Peyer's patch (tissue), 4 donors: ENCODE results near the gene ATP9A.

Source experiments
- POLR2A ChIP-seq, 2 donors: fragments of 450-650 bp; IDR thresholded peaks; one replicate each; pipeline ENCODE4 v1.5.1; 2017; ENCODE audit warnings: antibody characterized with exemption in 2 of 2, mild to moderate bottlenecking in 2 of 2, moderate library complexity in 2 of 2
- TF ChIP-seq, protein P1 (sequence below), 6 experiments: fragments of 450-650 bp in 4 of 6; fragments of 200-600 bp in 2 of 6; sonication (generic) in 1 of 6; IDR thresholded peaks; one replicate each; pipeline ENCODE4 v1.5.1; 2017 to 2019; ENCODE audit warnings: antibody characterized with exemption in 6 of 6, mild to moderate bottlenecking in 3 of 6, moderate library complexity in 1 of 6

DNA sequence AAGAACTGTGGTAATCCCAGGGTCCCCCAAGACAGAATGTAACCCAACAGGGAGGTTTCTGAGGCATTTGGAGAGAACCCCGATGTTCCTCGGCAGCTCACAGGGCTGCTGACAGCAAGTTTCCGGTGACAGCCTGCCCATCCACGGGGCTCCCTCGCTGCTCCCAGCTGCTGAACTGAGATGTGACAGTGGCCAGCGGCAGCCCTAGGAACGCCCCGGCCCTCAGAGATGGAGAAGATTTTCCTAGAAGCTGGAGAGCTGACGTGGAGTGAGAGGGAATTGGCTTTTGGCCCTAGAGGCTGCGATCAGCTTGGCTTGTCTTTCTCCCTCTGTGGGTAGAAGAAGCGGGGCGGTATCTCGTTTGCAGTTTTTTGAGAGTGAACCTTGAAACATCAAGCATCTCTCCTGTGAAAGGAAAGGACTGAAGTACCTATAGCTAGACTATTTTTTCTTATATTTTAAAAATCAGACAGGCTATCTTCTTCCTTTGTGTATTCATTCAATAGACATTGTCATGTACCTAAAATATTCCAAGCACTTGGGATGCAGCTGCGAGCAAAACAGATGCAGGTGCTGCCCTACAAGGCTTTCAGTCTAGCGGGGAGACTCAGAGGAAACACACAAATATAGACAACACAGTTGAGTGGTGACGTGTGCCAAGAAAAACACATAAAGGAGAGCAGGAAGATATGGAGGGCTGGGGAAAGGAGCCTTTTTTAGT lies 197.3 kb downstream of the ATP9A start:
- TF ChIP-seq, protein P1, sequence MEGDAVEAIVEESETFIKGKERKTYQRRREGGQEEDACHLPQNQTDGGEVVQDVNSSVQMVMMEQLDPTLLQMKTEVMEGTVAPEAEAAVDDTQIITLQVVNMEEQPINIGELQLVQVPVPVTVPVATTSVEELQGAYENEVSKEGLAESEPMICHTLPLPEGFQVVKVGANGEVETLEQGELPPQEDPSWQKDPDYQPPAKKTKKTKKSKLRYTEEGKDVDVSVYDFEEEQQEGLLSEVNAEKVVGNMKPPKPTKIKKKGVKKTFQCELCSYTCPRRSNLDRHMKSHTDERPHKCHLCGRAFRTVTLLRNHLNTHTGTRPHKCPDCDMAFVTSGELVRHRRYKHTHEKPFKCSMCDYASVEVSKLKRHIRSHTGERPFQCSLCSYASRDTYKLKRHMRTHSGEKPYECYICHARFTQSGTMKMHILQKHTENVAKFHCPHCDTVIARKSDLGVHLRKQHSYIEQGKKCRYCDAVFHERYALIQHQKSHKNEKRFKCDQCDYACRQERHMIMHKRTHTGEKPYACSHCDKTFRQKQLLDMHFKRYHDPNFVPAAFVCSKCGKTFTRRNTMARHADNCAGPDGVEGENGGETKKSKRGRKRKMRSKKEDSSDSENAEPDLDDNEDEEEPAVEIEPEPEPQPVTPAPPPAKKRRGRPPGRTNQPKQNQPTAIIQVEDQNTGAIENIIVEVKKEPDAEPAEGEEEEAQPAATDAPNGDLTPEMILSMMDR (IDR thresholded peaks at IDR 0.05): no peak
- no peak for TF ChIP-seq POLR2A (IDR thresholded peaks at IDR 0.05)
